Muscle of leg (tissue), 11 donors: ENCODE results near the gene RASSF4. TPM values are rescaled to one million over a fixed set of nuclear protein-coding genes. Genes with fewer than 3 reads are reported as not detected.

Experiments
- DNase-seq: peaks from one replicate; pipeline ENCODE4 v3.0.0; 2013
- H3K27ac ChIP-seq: one replicate; pipeline ENCODE4 v1.5.1; 2013; ENCODE audit warnings: mild to moderate bottlenecking, low read length, control low read depth
- H3K27me3 ChIP-seq: one replicate; pipeline ENCODE4 v1.6.1; 2013; ENCODE audit warnings: low read length; ENCODE audit not compliant: control insufficient read depth, insufficient read depth
- H3K36me3 ChIP-seq: one replicate; pipeline ENCODE4 v1.6.1; 2013; ENCODE audit warnings: low read length; ENCODE audit not compliant: control insufficient read depth, insufficient read depth
- H3K4me1 ChIP-seq: one replicate; pipeline ENCODE4 v1.6.1; 2013; ENCODE audit warnings: low read length; ENCODE audit not compliant: control insufficient read depth, insufficient read depth
- H3K4me3 ChIP-seq: one replicate; pipeline ENCODE4 v1.5.1; 2013; ENCODE audit warnings: low read length, control low read depth
- H3K9me3 ChIP-seq: replicated peaks from 2 replicates; pipeline ENCODE4 v1.6.1; 2013; ENCODE audit warnings: low read depth, low read length; ENCODE audit not compliant: control insufficient read depth
- WGBS: methylation state at CpG from one replicate; pipeline ENCODE4 v1.1.5; 2013; ENCODE audit warnings: missing lambda C conversion rate; ENCODE audit not compliant: insufficient coverage; 5-methylcytosine and 5-hydroxymethylcytosine counted together
- polyA plus RNA-seq, 8 donors: library from polyadenylated mRNA; unstranded; fragments of 120-200 nt; gene quantifications; one replicate each; pipeline versions ENCODE4 v1.2.1 to v1.2.3, GENCODE V29; 2013; ENCODE audit warnings: inconsistent platforms in 1 of 8, low replicate concordance in 1 of 8; ENCODE audit not compliant: insufficient read length in 8 of 8, insufficient read depth in 1 of 8
- total RNA-seq: library from RNA; stranded (reverse); fragments of 120-200 nt; gene quantifications from one replicate; pipeline ENCODE4 v1.2.4, GENCODE V29; 2013

Gene RASSF4
- total and polyA plus RNA-seq, 9 donors, result 53.0 to 79.9 (median 69.1) TPM

GRCh38 chr10:44925811-44926750 is 33.5 kb upstream of the RASSF4 start:
- 89% methylated on average over 9 of the region's 16 CpGs for WGBS
- no peak overlapping the region for H3K27ac ChIP-seq
- peaks cover 24% of the 10 kb centered on the region for H3K4me1 ChIP-seq
- H3K9me3 ChIP-seq, result no peaks in the 10 kb centered on the region
- no peak overlapping the region for H3K4me3 ChIP-seq
- H3K27me3 ChIP-seq, result no peaks in the 10 kb centered on the region
- H3K36me3 ChIP-seq, result no peaks in the 10 kb centered on the region
- no peak for DNase-seq

- Histone ChIP-seq H3K27me3 (no peaks in the 10 kb centered on the region), H3K27ac (no peak overlapping the region), H3K4me1 (peaks cover 24% of the 10 kb centered on the region), H3K9me3 (no peaks in the 10 kb centered on the region), H3K4me3 (no peak overlapping the region), H3K36me3 (no peaks in the 10 kb centered on the region)
- 66% methylated on average over 5 of the region's 10 CpGs for WGBS
- no peak for DNase-seq
Measured at GRCh38 chr10:44926751-44927351, 32.8 kb upstream of the RASSF4 start.

DNA sequence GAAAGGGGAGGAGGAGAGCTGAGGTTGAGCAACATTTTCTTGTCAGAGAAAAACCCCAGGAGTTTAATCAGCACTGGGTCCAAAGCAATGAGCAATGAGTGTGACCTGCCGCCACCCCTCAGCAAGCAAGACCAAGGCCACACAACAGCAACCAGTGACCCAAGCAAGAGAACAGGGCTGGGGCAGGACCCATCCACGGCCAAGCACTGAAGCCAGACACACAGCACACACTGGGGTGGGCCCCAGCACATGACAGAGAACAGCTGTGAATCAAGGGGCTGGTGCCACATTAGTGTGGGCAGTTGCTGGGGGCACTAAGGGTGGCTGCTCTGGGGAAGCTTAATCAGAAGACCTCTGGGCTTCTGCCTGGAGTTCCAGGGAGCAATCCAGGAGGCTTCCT is 32.2 kb upstream of the RASSF4 start:
- Histone ChIP-seq H3K4me1 (peaks cover 26% of the 10 kb centered on the region), H3K9me3 (no peaks in the 10 kb centered on the region), H3K4me3 (no peak overlapping the region), H3K27me3 (no peaks in the 10 kb centered on the region), H3K36me3 (no peaks in the 10 kb centered on the region), H3K27ac (no peak overlapping the region)
- WGBS, result 100% methylated on average over 1 of the region's 2 CpGs
- DNase-seq, result no peak

- Histone ChIP-seq H3K27me3 (no peaks in the 10 kb centered on the region), H3K9me3 (no peaks in the 10 kb centered on the region), H3K4me3 (no peak overlapping the region), H3K27ac (no peak overlapping the region), H3K4me1 (peaks cover 37% of the 10 kb centered on the region), H3K36me3 (no peaks in the 10 kb centered on the region)
- DNase-seq, result no peak
Measured at GRCh38 chr10:44928462-44928861, 31.1 kb upstream of the RASSF4 start.

DNA sequence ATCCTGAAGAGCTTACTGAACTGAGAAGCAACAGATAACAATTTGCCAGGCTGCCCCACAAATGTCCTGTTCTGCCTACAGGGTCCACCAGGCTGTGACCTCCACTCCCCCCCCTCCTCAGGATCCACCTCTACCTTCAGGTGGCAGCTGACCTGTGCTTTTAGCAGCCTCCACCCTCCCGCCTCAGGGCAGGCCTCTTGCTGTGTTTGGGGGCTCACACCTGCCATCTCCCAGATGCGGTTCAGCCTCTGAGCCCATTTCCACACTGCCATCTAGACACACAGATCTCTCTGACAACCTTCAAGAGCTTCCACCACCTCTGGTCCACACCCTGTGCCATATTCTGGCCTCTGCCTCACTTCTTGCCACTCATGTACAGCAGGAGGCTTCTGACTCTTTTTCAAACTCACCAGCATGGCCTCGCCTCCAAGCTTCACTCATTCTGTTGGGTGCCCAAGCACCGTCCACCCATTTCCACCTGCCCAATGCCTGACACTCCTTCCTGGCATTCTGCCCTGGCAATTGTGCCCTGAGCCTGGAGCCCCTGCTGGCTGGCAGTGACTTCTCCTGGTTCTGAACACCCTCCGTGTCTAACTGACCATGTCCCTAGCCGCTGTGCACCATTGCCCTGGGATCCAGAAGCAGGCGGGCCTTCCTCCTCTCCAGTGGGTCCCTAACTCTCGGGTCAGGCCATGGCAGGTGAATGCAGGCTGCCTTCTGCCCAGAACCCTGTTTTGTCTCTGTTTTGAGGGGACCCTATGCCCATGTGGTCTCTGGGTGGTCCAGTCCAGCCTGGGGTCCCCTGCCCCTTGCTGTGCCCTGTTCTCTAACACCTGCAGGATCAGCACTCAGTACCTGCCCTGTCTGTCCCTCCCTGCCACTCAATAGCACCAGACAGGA is 30.0 kb upstream of the RASSF4 start:
- no peak overlapping the region for H3K27ac ChIP-seq
- H3K9me3 ChIP-seq, result no peaks in the 10 kb centered on the region
- whole genome bisulfite sequencing, result 92% methylated on average over 8 of the region's 8 CpGs
- peaks cover 45% of the 10 kb centered on the region for H3K4me1 ChIP-seq
- no peaks in the 10 kb centered on the region for H3K27me3 ChIP-seq
- no peak overlapping the region for H3K4me3 ChIP-seq
- no peaks in the 10 kb centered on the region for H3K36me3 ChIP-seq
- no peak for DNase-seq

GRCh38 chr10:44930904-44931620 is 28.5 kb upstream of the RASSF4 start:
- H3K4me1 ChIP-seq, result peaks cover 51% of the 10 kb centered on the region
- no peaks in the 10 kb centered on the region for H3K9me3 ChIP-seq
- H3K27me3 ChIP-seq, result no peaks in the 10 kb centered on the region
- no peak for DNase-seq
- 90% methylated on average over 3 of the region's 4 CpGs for WGBS
- no peaks in the 10 kb centered on the region for H3K36me3 ChIP-seq
- no peak overlapping the region for H3K27ac ChIP-seq
- no peak overlapping the region for H3K4me3 ChIP-seq

- Histone ChIP-seq H3K27ac (no peak overlapping the region), H3K4me1 (peaks cover 58% of the 10 kb centered on the region), H3K4me3 (no peak overlapping the region), H3K9me3 (no peaks in the 10 kb centered on the region), H3K36me3 (no peaks in the 10 kb centered on the region), H3K27me3 (no peaks in the 10 kb centered on the region)
- DNase-seq, result no peak
- 95% methylated on average over 3 of the region's 10 CpGs for WGBS
Measured at GRCh38 chr10:44931621-44932516, 27.7 kb upstream of the RASSF4 start.

- Histone ChIP-seq H3K4me3 (no peak overlapping the region), H3K27me3 (no peaks in the 10 kb centered on the region), H3K9me3 (no peaks in the 10 kb centered on the region), H3K4me1 (peaks cover 57% of the 10 kb centered on the region), H3K27ac (no peak overlapping the region), H3K36me3 (no peaks in the 10 kb centered on the region)
- peak; percentile 86 for DNase-seq
- WGBS, result 41% methylated on average over 7 of the region's 10 CpGs
Measured at GRCh38 chr10:44932517-44933450, 26.8 kb upstream of the RASSF4 start.
